ENCODE measurements around the gene RC3H1.
A peak's percentile ranks its signal among the peaks of the same experiment; 100 is the strongest.
"Not testable (repeated sequence)": the region's sequence is repeated elsewhere in the genome, so short reads cannot be mapped to it uniquely, and the experiment has no call there.

The RC3H1 gene

DNA sequence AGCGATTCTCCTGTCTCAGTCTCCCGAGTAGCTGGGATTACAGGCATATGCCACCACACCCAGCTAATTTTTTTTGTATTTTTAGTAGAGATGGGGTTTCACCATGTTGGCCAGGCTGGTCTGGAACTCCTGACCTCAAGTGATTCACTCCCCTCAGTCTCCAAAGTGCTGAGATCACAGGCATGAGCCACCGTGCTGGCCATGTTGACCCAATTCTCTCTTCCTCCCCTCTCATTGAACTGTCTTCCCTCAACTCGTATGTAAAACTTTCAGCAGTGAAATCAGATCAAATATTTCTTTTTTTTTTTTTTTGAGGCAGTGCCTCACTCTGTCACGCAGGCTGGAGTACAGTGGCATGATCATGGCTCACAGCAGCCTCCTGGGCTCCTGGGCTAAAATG, 20.4 kb upstream of the RC3H1 start:
- H3K9me3 ChIP-seq; H3K4me1 ChIP-seq; in situ Hi-C loops (cut with MboI; ENCODE audit: low sequenced_read_pairs); H3K36me3 ChIP-seq (replicated peaks); H3K27me3 ChIP-seq (ENCODE audit: low read depth); H3K4me3 ChIP-seq; DNase-seq (ENCODE audit: low spot score in 2 of 2): not testable (repeated sequence)

DNA sequence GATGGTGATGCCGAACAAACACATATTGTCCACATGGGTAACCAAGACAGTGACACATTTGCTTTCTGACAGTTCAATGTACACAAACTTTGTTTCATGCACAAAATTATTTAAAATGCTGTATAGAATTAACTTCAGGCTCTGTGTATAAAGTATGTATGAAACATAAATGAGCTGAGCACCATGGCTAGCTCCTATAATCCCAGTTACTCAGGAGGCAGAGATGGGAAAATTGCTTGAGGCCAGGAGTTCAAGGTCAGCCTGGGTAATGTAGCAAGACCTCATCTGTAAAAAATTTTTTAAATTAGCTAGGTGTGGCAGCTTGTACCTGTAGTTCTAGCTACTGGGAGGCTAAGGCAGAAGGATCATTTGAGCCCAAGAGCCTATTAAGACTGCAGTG, 19.2 kb upstream of the RC3H1 start:
- Histone ChIP-seq H3K27me3 (ENCODE audit: low read depth) (no peaks in the 10 kb centered on the region), H3K4me1 (no peaks in the 10 kb centered on the region), H3K36me3 (replicated peaks) (no peaks in the 10 kb centered on the region), H3K4me3 (no peak overlapping the region), H3K9me3 (no peaks in the 10 kb centered on the region)
- DNase-seq (ENCODE audit: low spot score in 2 of 2): no peak
- in situ Hi-C loops (cut with MboI; ENCODE audit: low sequenced_read_pairs): no loop called here

DNA sequence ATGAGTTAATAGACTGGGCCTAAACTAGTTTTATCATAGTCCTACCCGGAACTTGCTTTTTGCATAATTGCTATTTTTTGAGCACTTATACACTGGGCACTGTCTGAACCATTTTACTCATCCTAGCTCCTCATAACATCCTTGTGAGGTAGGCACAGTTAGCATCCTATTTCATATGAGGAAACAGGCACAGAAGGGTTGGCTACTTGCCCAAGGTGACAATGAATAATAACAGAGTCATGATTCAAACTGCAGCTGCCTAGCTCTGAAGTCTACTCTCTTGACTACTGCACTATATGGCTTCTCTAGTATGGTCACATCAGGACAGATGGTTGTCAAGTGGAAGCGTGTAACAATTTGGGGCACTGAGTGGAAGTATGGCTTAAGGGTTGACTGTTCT, 18.2 kb upstream of the RC3H1 start:
- DNase-seq (ENCODE audit: low spot score in 2 of 2): no peak
- in situ Hi-C loops (cut with MboI; ENCODE audit: low sequenced_read_pairs): no loop called here

DNA sequence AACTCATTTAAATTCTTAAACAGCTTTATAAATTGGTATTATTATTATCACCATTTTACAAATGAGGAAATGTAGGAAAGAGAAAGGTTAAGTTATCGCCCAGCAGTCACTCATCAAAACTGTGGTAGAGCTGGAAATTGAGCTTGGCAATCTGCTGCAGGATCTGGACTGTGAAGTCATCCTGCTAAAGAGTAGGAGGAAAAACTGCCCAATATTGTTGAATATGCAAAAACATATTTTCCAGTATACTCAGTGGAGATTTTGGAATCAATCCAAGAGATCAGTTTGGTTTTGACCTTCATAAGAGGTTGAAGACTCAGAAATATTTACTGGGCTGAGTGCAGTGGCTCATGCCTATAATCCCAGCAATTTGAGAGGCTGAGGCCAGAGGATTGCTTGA, 16.9 kb upstream of the RC3H1 start:
- DNase-seq (ENCODE audit: low spot score in 2 of 2): no peak
- H3K9me3 ChIP-seq: no peaks in the 10 kb centered on the region
- in situ Hi-C loops (cut with MboI; ENCODE audit: low sequenced_read_pairs): no loop called here

More for the DNA sequence above, 18.2 kb upstream of the RC3H1 start:
- Histone ChIP-seq H3K4me3 (no peak overlapping the region), H3K4me1 (no peaks in the 10 kb centered on the region), H3K36me3 (replicated peaks) (no peaks in the 10 kb centered on the region), H3K27me3 (ENCODE audit: low read depth) (no peaks in the 10 kb centered on the region), H3K9me3 (no peaks in the 10 kb centered on the region)

DNA sequence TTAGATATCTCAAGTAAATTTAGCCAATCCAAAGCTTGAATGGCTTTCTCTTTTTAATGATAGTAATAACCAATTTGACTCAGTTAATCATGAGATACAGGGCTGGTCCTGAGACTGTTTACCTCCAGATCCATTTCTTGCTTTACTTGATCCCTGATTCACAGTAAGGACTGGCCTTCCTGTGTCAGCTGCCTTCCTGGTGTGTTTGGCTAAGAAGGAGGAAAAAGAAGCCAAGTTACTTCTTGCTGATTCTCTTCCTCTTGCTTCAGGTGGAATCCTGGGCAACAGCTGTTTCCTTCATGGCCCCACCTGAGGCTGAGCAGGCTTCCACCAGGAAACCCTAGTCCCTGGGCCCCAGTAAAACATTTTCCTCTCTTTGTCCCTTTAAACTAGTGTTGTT, 14.6 kb upstream of the RC3H1 start:
- Histone ChIP-seq H3K9me3 (no peaks in the 10 kb centered on the region), H3K36me3 (replicated peaks) (no peaks in the 10 kb centered on the region), H3K27me3 (ENCODE audit: low read depth) (no peaks in the 10 kb centered on the region), H3K4me3 (no peak overlapping the region), H3K4me1 (no peaks in the 10 kb centered on the region)
- DNase-seq (ENCODE audit: low spot score in 2 of 2): no peak
- in situ Hi-C loops (cut with MboI; ENCODE audit: low sequenced_read_pairs): no loop called here

More for the DNA sequence above, 16.9 kb upstream of the RC3H1 start:
- H3K36me3 ChIP-seq (replicated peaks): no peaks in the 10 kb centered on the region
- H3K4me3 ChIP-seq: no peak overlapping the region
- H3K27me3 ChIP-seq (ENCODE audit: low read depth): no peaks in the 10 kb centered on the region
- no peaks in the 10 kb centered on the region for H3K4me1 ChIP-seq

DNA sequence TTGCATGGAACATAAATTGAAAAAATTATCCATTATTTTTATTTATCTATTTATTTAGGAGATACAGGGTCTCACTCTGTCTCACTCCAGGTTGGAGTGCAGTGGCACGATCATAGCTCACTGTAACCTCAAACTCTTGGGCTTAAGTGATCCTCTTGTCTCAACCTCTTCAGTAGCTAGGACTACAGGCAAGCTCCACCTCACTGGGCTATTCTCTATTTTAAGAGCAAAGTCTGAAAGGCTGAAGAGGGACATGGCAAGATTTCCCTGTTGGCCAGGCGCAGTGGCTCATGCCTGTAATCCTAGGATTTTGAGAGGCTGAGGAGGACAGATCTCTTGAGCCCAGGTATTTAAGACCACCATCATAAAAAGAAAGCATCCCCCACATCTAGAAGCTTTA, 14.0 kb upstream of the RC3H1 start:
- Histone ChIP-seq H3K27me3 (ENCODE audit: low read depth) (no peaks in the 10 kb centered on the region), H3K9me3 (no peaks in the 10 kb centered on the region), H3K36me3 (replicated peaks) (no peaks in the 10 kb centered on the region), H3K4me1 (no peaks in the 10 kb centered on the region; the same call in 1 of the 2 replicates), H3K4me3 (no peak overlapping the region)
- in situ Hi-C loops (cut with MboI; ENCODE audit: low sequenced_read_pairs): no loop called here
- no peak for DNase-seq (ENCODE audit: low spot score in 2 of 2)

DNA sequence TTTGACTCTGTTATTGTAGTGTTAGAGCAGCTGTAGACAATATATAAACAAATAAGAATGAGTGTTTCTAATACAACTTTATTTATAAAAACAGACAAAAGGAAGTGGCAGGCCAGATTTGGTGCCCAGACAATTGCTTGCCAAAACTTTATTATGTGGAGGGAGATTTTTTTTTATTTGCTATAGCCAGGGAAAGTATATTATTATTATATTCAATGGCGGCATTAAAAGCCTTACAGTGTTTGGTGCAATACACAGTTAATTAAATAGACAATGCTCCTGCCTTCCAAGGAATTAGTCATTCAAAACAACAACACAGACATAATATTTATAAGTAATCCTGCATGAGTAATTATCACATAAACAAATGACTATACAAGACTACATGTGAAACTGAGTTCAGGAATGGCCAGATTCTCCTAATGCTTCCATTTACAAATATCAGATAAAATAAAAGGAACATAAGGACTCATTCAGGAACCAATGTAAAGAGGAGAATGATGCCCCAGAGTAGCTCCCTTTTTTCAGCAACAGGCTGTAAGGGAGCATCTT, 10.6 kb upstream of the RC3H1 start:
- H3K4me1 ChIP-seq: no peaks in the 10 kb centered on the region; the same call in 1 of the 2 replicates
- no peaks in the 10 kb centered on the region for H3K27me3 ChIP-seq (ENCODE audit: low read depth)
- in situ Hi-C loops (cut with MboI; ENCODE audit: low sequenced_read_pairs): no loop called here
- no peaks in the 10 kb centered on the region for H3K36me3 ChIP-seq (replicated peaks)
- no peak overlapping the region for H3K4me3 ChIP-seq
- no peaks in the 10 kb centered on the region for H3K9me3 ChIP-seq
- no peak for DNase-seq (ENCODE audit: low spot score in 2 of 2)

DNA sequence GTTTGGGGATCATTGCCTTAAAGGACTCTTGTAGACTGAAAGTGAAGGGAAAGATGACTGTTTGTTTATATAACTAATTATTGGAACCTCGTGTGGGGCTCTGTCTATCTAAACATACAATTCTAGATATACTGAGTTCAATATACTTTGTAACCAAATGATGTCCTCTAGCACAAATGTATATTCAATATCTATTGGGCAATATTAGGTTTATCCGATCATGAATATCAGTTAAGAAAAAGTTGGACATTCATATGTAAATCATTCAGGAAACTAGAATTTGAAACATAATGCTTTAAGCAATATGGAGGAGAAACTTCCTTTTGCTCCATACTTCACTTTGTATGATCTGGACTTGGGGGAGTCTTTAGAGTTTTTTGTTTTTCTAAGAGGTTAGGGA, 8.9 kb upstream of the RC3H1 start:
- H3K4me3 ChIP-seq: no peak overlapping the region
- no peak for DNase-seq (ENCODE audit: low spot score in 2 of 2)
- H3K27me3 ChIP-seq (ENCODE audit: low read depth): no peaks in the 10 kb centered on the region
- H3K9me3 ChIP-seq: no peaks in the 10 kb centered on the region
- in situ Hi-C loops (cut with MboI; ENCODE audit: low sequenced_read_pairs): no loop called here
- H3K36me3 ChIP-seq (replicated peaks): no peaks in the 10 kb centered on the region
- no peaks in the 10 kb centered on the region; the same call in 1 of the 2 replicates for H3K4me1 ChIP-seq

DNA sequence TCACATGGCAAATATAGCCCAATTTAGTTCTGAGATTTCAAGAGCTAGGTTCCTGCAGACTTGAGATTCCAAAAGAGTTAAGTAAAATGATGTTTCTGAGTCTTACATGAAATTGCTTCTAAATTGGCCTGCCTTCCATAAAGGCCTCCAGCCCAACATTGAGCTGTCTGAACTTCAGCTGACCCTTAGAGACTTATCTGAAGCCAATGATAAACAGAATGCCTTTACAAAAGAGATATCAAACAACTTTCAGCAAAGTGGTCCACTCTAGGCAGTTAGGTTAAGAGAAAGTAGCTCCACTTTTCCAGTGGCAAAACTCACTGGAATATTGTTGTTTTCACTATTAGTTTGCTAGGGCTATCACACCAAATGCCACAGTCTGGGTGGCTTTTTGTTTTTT, 6.3 kb upstream of the RC3H1 start:
- Histone ChIP-seq H3K4me1 (peaks cover 3% of the 10 kb centered on the region), H3K36me3 (replicated peaks) (no peaks in the 10 kb centered on the region), H3K27me3 (ENCODE audit: low read depth) (no peaks in the 10 kb centered on the region), H3K4me3 (no peak overlapping the region), H3K9me3 (no peaks in the 10 kb centered on the region)
- in situ Hi-C loops (cut with MboI; ENCODE audit: low sequenced_read_pairs): no loop called here
- no peak for DNase-seq (ENCODE audit: low spot score in 2 of 2)

DNA sequence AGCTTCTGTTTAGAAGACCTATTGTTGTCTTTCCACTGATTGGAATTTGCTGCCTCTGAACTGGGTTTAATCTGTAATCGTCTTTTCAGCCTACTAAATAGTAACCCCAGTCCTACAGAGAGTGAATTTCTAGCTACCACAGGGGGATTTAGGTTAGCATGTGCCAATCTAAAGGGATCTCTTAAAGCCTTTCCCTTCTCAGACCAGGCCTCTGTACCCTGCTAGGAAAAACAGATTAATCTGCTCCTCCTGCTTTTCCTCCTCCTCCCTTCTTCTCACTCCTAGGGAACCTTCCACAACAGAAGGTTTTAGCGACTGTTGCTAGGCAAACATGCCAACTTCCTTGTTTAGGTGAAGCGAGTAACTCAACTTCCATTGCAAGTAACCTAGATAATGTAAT, 1.3 kb upstream of the RC3H1 start:
- no peaks in the 10 kb centered on the region for H3K9me3 ChIP-seq
- H3K4me1 ChIP-seq: peaks cover 28% of the 10 kb centered on the region
- peaks cover 3% of the 10 kb centered on the region; the same call in 1 of the 2 replicates for H3K36me3 ChIP-seq (replicated peaks)
- in situ Hi-C loops (cut with MboI; ENCODE audit: low sequenced_read_pairs): no loop called here
- no peaks in the 10 kb centered on the region for H3K27me3 ChIP-seq (ENCODE audit: low read depth)
- H3K4me3 ChIP-seq: no peak overlapping the region
- DNase-seq (ENCODE audit: low spot score in 2 of 2): peak; percentile 48 to 62

DNA sequence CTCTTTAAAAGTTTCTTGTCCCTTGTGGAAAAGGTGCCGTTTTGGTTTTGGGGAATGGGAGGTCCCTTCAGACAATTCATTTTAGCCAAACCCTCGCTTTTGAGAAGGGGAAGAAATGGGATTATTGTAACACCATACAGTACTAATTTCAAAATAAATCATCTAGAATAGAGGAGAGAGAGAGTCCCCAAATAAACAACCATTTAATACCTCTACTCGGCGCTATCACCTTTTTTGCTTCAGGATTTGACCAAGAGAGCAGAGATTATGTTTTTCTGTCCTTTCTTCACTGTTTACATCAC, 770 bp upstream of the RC3H1 start:
- no peaks in the 10 kb centered on the region for H3K27me3 ChIP-seq (ENCODE audit: low read depth)
- H3K4me3 ChIP-seq: peak overlapping the region; percentile 82
- H3K36me3 ChIP-seq (replicated peaks): peaks cover 3% of the 10 kb centered on the region; the same call in 1 of the 2 replicates
- DNase-seq (ENCODE audit: low spot score in 2 of 2): no peak
- in situ Hi-C loops (cut with MboI; ENCODE audit: low sequenced_read_pairs): no loop called here
- H3K4me1 ChIP-seq: peaks cover 28% of the 10 kb centered on the region
- H3K9me3 ChIP-seq: no peaks in the 10 kb centered on the region

DNA sequence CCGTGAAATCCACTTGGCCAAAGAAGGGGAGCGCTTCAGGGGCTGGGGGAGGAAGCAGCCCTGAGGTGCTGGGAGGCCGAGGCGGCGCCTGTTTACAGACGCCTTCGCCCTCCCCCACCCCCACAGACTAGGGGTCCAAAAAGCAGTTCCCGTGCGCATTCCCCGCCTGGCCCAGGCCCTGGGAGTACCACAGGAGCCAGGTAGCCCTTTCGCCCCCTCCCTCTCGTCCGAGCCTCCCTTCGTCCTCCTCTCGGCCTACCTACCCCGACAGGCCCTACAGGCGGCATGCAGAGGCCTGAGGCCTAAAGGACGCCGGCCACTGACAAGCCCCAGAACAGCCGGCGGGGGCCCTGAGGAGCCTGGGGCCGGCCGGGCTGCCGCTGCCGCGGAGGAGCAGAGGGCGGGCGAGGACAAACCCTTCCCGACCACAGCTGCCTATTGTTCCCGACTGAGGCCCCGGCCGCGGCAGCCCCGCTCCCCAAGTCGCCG, 522 bp downstream of the RC3H1 start:
- peak overlapping the region; percentile 82 for H3K4me3 ChIP-seq
- H3K4me1 ChIP-seq: peaks cover 39% of the 10 kb centered on the region
- peak; percentile 29 to 56 for DNase-seq (ENCODE audit: low spot score in 2 of 2)
- peaks cover 3% of the 10 kb centered on the region; the same call in 1 of the 2 replicates for H3K36me3 ChIP-seq (replicated peaks)
- no peaks in the 10 kb centered on the region for H3K9me3 ChIP-seq
- in situ Hi-C loops (cut with MboI; ENCODE audit: low sequenced_read_pairs): no loop called here
- H3K27me3 ChIP-seq (ENCODE audit: low read depth): no peaks in the 10 kb centered on the region

DNA sequence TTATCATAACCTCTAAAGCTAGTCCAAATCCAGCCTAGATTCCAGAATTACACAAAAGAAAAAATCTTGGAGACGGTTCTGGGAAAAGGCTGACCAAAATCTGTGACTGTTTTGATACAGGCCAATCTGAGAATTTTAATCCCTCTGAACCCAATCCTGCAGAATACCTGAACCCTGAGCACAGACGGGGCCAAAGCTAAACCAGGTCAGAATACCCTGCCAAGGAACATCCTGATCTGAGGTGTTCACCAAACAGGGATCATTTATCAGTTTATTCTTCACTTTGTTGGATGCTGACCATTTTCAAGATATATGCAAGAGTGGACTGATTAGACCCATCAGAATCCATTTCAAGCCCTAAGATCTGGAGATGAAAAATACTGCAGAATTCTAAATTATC, 3.6 kb downstream of the RC3H1 start:
- Histone ChIP-seq H3K9me3 (no peaks in the 10 kb centered on the region), H3K27me3 (ENCODE audit: low read depth) (no peaks in the 10 kb centered on the region), H3K4me1 (peaks cover 38% of the 10 kb centered on the region), H3K4me3 (no peak overlapping the region), H3K36me3 (replicated peaks) (peaks cover 8% of the 10 kb centered on the region; the same call in 1 of the 2 replicates)
- DNase-seq (ENCODE audit: low spot score in 2 of 2): no peak
- in situ Hi-C loops (cut with MboI; ENCODE audit: low sequenced_read_pairs): no loop called here

DNA sequence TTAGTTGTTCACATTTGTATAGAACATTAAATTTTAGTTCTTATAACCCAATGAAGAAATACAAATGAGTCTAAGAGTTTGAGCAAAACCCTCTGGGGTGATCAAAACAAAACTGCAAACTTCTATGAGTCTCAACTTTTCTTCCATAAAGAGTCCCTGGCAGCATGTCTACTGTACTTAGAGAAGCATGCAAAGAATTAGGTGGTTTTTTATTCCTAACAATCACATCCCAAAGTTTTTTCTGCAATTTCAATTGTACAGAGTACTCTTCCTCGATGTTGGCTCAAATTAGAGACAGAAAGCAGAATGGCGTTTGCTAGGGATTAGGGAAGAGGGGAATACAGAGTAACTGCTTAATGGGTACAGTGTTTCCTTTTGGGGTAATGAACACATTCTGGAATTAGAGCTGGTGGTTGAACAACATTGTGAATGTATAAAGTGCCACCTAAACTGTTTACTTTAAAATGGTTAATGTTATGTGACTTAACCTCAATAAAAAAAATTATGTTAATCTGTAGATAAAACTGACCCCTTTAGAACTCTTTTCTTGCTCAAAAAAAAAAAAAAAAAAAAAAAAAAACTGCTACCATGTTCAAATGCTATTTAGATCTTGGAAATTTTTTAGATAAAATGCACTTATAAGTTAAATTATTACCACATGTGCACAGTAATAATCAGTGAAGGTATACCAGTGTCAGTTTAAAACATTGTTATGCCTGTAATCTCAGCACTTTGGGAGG, 4.8 kb downstream of the RC3H1 start:
- Histone ChIP-seq H3K4me1 (peaks cover 27% of the 10 kb centered on the region), H3K27me3 (ENCODE audit: low read depth) (no peaks in the 10 kb centered on the region), H3K4me3 (no peak overlapping the region), H3K9me3 (no peaks in the 10 kb centered on the region), H3K36me3 (replicated peaks) (peaks cover 8% of the 10 kb centered on the region; the same call in 1 of the 2 replicates)
- in situ Hi-C loops (cut with MboI; ENCODE audit: low sequenced_read_pairs): no loop called here
- no peak for DNase-seq (ENCODE audit: low spot score in 2 of 2)
